ENCODE data around the gene SMIM10L2A. TPM values are rescaled to one million over a fixed set of nuclear protein-coding genes. Genes with fewer than 3 reads are reported as not detected.
"Not testable (repeated sequence)": the region's sequence is repeated elsewhere in the genome, so short reads cannot be mapped to it uniquely, and the experiment has no call there.

The SMIM10L2A gene
- total RNA-seq, 1 donor from 2014 or later: 0.85 TPM

DNA sequence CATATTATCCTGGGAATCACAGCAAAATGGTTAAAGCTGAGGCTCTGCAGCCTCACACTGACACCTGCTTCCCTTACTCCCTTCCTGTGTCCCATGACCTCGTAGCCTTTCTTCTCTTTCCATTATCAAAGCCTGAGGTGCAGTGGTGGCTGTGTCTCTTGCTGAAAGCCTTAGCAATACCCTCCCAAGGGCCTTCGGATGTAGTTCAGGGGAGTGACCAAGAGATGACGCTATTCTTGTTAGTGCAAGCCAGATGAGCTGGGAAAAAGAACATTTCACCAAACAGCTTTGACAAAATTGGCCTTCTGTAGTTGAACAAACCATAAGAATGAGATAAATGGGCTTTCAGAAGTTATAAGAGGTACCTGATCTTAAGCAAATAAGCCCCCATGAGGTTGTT is 31.6 kb downstream of the SMIM10L2A start:
- Histone ChIP-seq H3K9me3 (peaks cover 0 to 14% of the 10 kb centered on the region in 2 donors), H3K36me3 (no peaks in the 10 kb centered on the region), H3K27ac (no peak overlapping the region), H3K4me1 (no peaks in the 10 kb centered on the region), H3K4me3 (no peak overlapping the region), H3K27me3 (no peaks in the 10 kb centered on the region)
- intact Hi-C loops (cut with DNase I): no loop called here
- DNase-seq (ENCODE audit: low spot score in 2 of 2): no peak
- TF ChIP-seq, protein P1, sequence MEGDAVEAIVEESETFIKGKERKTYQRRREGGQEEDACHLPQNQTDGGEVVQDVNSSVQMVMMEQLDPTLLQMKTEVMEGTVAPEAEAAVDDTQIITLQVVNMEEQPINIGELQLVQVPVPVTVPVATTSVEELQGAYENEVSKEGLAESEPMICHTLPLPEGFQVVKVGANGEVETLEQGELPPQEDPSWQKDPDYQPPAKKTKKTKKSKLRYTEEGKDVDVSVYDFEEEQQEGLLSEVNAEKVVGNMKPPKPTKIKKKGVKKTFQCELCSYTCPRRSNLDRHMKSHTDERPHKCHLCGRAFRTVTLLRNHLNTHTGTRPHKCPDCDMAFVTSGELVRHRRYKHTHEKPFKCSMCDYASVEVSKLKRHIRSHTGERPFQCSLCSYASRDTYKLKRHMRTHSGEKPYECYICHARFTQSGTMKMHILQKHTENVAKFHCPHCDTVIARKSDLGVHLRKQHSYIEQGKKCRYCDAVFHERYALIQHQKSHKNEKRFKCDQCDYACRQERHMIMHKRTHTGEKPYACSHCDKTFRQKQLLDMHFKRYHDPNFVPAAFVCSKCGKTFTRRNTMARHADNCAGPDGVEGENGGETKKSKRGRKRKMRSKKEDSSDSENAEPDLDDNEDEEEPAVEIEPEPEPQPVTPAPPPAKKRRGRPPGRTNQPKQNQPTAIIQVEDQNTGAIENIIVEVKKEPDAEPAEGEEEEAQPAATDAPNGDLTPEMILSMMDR (IDR thresholded peaks at IDR 0.05): no peak

DNA sequence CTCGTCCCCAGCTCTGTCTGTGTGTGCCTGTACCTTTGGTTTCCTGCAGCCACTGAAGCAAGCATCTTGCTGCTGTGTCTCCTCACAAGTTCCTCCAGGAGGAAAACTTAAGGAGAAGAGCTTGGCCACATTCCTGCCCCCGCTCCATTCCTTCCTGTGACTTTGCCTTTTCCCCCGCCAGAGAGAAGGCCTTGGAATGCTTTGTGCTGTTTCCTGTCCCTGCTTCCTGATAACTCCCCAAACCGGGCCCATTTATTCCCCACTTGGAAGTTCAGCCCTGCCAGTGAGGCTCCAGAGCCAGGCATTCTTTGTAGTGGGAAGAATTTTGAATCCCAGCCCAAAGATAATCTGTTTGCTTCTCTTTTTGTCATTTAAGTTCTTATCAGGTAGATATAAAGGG is 33.1 kb downstream of the SMIM10L2A start:
- TF ChIP-seq, protein P1 (IDR thresholded peaks at IDR 0.05): no peak
- no peaks in the 10 kb centered on the region for H3K4me1 ChIP-seq
- H3K4me3 ChIP-seq: no peak overlapping the region
- no peaks in the 10 kb centered on the region for H3K36me3 ChIP-seq
- H3K27me3 ChIP-seq: no peaks in the 10 kb centered on the region
- no peak for DNase-seq (ENCODE audit: low spot score in 2 of 2)
- intact Hi-C loops (cut with DNase I): no loop called here
- H3K9me3 ChIP-seq: peaks cover 0 to 14% of the 10 kb centered on the region in 2 donors
- no peak overlapping the region for H3K27ac ChIP-seq

DNA sequence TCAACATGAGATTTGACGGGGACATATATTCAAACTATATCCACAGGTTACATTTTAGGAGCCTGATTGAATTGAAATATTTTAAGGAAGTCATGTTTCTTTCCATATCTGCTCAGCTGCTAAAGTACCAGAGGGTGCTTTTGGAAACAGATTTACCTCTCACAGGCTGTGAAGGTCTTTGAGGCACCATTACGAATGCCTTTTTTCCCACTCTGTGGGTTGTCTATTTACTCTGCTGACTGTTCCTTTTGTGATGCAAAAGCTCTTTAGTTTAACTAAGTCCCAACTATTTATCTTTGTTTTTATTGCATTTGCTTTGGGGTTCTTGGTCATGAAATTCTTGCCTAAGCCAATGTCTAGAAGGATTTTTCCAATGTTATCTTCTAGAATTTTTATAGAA is 40.0 kb downstream of the SMIM10L2A start:
- H3K36me3 ChIP-seq; H3K27me3 ChIP-seq; DNase-seq (ENCODE audit: low spot score in 2 of 2); H3K4me3 ChIP-seq; H3K27ac ChIP-seq; intact Hi-C loops (cut with DNase I); H3K4me1 ChIP-seq: not testable (repeated sequence)
- H3K9me3 ChIP-seq: peaks cover 0 to 14% of the 10 kb centered on the region in 2 donors

DNA sequence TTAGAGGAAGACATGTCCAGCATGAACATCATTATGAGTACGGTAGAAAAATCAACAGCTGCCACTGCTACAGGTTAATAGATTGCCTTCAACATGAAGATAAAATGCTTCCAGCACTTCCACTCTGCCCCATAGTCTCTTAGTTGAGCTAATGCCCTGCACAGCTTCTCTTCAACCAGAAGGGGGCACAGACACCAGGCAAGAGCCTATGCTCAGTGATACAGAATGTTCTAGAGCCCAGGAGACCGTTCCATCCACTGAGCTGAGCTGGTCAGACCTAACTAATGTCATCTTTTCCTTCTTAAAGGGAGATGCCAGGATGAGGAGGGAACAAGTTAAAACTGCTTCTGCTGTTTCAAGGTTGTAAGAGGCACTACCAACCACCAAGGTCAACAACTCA is 42.2 kb downstream of the SMIM10L2A start:
- no peak for DNase-seq (ENCODE audit: low spot score in 2 of 2)
- Histone ChIP-seq H3K4me3 (no peak overlapping the region), H3K9me3 (no peaks in the 10 kb centered on the region), H3K27ac (no peak overlapping the region), H3K4me1 (no peaks in the 10 kb centered on the region), H3K36me3 (no peaks in the 10 kb centered on the region), H3K27me3 (no peaks in the 10 kb centered on the region)
- TF ChIP-seq, protein P1 (IDR thresholded peaks at IDR 0.05): peak in 1 of 3 experiments; percentile 9
- intact Hi-C loops (cut with DNase I): no loop called here

DNA sequence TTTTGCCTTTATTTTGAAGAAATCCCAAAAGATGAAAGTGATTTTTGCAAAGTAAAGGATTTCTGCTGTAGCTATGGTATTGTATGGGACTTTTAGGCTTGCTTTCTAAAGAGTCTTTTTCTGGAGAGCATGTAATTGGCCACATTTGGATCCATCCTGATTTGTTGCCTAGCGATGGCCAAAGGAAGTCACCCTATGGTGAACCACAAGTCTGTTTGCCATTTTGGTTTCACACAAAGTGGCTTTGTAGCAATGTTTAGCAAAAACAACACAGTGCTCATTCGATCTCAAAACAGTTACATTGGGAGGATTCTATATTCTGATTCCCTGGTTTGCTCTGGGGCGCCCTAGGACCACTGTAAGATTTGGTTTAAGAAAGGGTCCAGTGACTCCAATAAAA is 54.6 kb downstream of the SMIM10L2A start:
- H3K27ac ChIP-seq: no peak overlapping the region
- H3K9me3 ChIP-seq: no peaks in the 10 kb centered on the region
- intact Hi-C loops (cut with DNase I): no loop called here
- no peaks in the 10 kb centered on the region for H3K4me1 ChIP-seq
- TF ChIP-seq, protein P1 (IDR thresholded peaks at IDR 0.05): no peak
- DNase-seq (ENCODE audit: low spot score in 2 of 2): no peak
- no peak overlapping the region for H3K4me3 ChIP-seq
- no peaks in the 10 kb centered on the region for H3K36me3 ChIP-seq
- H3K27me3 ChIP-seq: no peaks in the 10 kb centered on the region

DNA sequence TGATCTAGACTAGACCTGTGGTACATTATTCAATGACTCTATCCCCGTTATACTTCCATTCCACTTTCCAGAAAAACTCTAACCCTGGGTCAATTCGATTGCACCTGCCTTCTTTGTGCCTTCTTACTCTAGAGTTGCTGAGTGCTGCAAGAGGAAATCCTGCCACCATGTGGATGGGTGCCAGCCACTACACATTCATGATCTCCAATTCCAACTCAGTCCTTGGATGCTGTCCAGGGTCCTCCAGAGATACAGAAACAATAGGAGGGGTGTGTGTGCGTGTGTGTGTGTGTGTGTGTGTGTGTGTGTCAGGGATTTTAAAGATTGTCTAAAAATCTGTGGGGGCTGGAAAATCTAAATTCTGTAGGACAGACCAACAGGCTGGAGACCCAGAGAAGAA is 55.8 kb downstream of the SMIM10L2A start:
- DNase-seq (ENCODE audit: low spot score in 2 of 2): no peak
- H3K9me3 ChIP-seq: no peaks in the 10 kb centered on the region
- no peaks in the 10 kb centered on the region for H3K36me3 ChIP-seq
- intact Hi-C loops (cut with DNase I): no loop called here
- H3K4me1 ChIP-seq: no peaks in the 10 kb centered on the region
- H3K27me3 ChIP-seq: no peaks in the 10 kb centered on the region
- H3K27ac ChIP-seq: no peak overlapping the region
- no peak overlapping the region for H3K4me3 ChIP-seq
- TF ChIP-seq, protein P1 (IDR thresholded peaks at IDR 0.05): no peak

Other genes starting within 250 kb of the SMIM10L2A start
- not detected for gene ETDA, start 169.9 kb upstream of the SMIM10L2A start, total RNA-seq
- not detected for gene ETDC, start 112.5 kb upstream of the SMIM10L2A start, total RNA-seq
- gene ZNF75D, start 77.8 kb upstream of the SMIM10L2A start, total RNA-seq: 4.0 TPM
- 4.0 TPM for gene ZNF449, start 77.1 kb upstream of the SMIM10L2A start, total RNA-seq
- 11.9 TPM for gene INTS6L, start 98.7 kb downstream of the SMIM10L2A start, total RNA-seq

Measured in ascending aorta (tissue), 2 donors.